IMR-90 (cell line): ENCODE measurements around the gene MCF2L2. TPM values are rescaled to one million over a fixed set of nuclear protein-coding genes. Genes with fewer than 3 reads are reported as not detected.

Experiments used
- ATAC-seq: fragments of 200-7000 bp; cut with Tn5 transposase; 2 replicates; pipeline ENCODE4 v1.9.1; 2020; ENCODE audit warnings: low read depth, mild to moderate bottlenecking, moderate library complexity
- BruUV-seq: library from RNA; stranded (reverse); fragments of 400-500 nt; replicated peaks from 2 replicates; lab custom pipeline; 2021; lab: Mats Ljungman, UMichigan
- CTCF ChIA-PET: fragments of 300-600 bp; formaldehyde crosslinking; extraction: SDS; loops from one replicate; lab custom pipeline; 2021; ENCODE audit warnings: antibody characterized with exemption; lab: Yijun Ruan, JAX
- POLR2A ChIA-PET: fragments of 300-600 bp; sonication (Branson Sonifier 250); formaldehyde crosslinking; loops from one replicate; lab custom pipeline; 2022; ENCODE audit warnings: antibody characterized with exemption; ENCODE audit not compliant: unreplicated experiment; lab: Charles Lee
- DNase-seq: peaks from one replicate; pipeline ENCODE4 v3.0.0; 2013
- H2AFZ ChIP-seq: replicated peaks from 2 replicates; pipeline ENCODE3; 2013; ENCODE audit warnings: low read length, mild to moderate bottlenecking; ENCODE audit not compliant: poor library complexity
- H2AK5ac ChIP-seq: 2 replicates; pipeline ENCODE4 v1.6.1; 2013; ENCODE audit warnings: low read depth, low read length, inconsistent platforms
- H2AK9ac ChIP-seq: replicated peaks from 2 replicates; pipeline ENCODE3; 2013; ENCODE audit warnings: mild to moderate bottlenecking, low read depth, low read length, moderate library complexity; ENCODE audit not compliant: poor library complexity
- H2BK120ac ChIP-seq: 2 replicates; pipeline ENCODE4 v1.6.1; 2013; ENCODE audit warnings: low read depth, low read length, inconsistent platforms
- H2BK15ac ChIP-seq: 3 replicates; pipeline ENCODE4 v1.6.1; 2013; ENCODE audit warnings: low read depth, low read length, inconsistent platforms
- H2BK20ac ChIP-seq: 2 replicates; pipeline ENCODE4 v1.6.1; 2013; ENCODE audit warnings: low read depth, mild to moderate bottlenecking, inconsistent platforms, low read length, moderate library complexity
- H2BK5ac ChIP-seq: 2 replicates; pipeline ENCODE4 v1.6.1; 2013; ENCODE audit warnings: mild to moderate bottlenecking, low read depth, low read length, inconsistent platforms; ENCODE audit not compliant: poor library complexity, severe bottlenecking
- H3K14ac ChIP-seq: replicated peaks from 2 replicates; pipeline ENCODE4 v1.6.1; 2013; ENCODE audit warnings: low read depth, low read length, inconsistent platforms
- H3K18ac ChIP-seq: 2 replicates; pipeline ENCODE4 v1.6.1; 2013; ENCODE audit warnings: low read depth, low read length, control low read depth
- H3K23ac ChIP-seq: 2 replicates; pipeline ENCODE4 v1.6.1; 2013; ENCODE audit warnings: low read depth, low read length, inconsistent platforms
- H3K27ac ChIP-seq: 2 replicates; pipeline ENCODE4 v1.5.1; 2013; ENCODE audit warnings: mild to moderate bottlenecking, control low read depth, low read length; ENCODE audit not compliant: insufficient read depth
- H3K27me3 ChIP-seq: 2 replicates; pipeline ENCODE4 v1.6.1; 2013; ENCODE audit warnings: low read length; ENCODE audit not compliant: control insufficient read depth, insufficient read depth
- H3K36me3 ChIP-seq: 2 replicates; pipeline ENCODE4 v1.6.1; 2013; ENCODE audit warnings: low read length, mixed read lengths; ENCODE audit not compliant: control insufficient read depth, insufficient read depth
- H3K4ac ChIP-seq: 2 replicates; pipeline ENCODE4 v1.6.1; 2013; ENCODE audit warnings: low read depth, low read length, inconsistent platforms
- H3K4me1 ChIP-seq: 2 replicates; pipeline ENCODE4 v1.6.1; 2013; ENCODE audit warnings: low read length, mixed read lengths; ENCODE audit not compliant: control insufficient read depth, insufficient read depth
- H3K4me2 ChIP-seq: 2 replicates; pipeline ENCODE4 v1.6.1; 2013; ENCODE audit warnings: low read depth, mild to moderate bottlenecking, control low read depth, low read length, moderate library complexity
- H3K4me3 ChIP-seq: 2 replicates; pipeline ENCODE4 v1.5.1; 2013; ENCODE audit warnings: low read depth, mild to moderate bottlenecking, control low read depth, low read length, moderate library complexity; ENCODE audit not compliant: insufficient read depth
- H3K56ac ChIP-seq: 2 replicates; pipeline ENCODE4 v1.6.1; 2013; ENCODE audit warnings: low read length, inconsistent platforms; ENCODE audit not compliant: insufficient read depth; ENCODE audit errors: extremely low read depth
- H3K79me1 ChIP-seq, 2 experiments: 2 replicates each; pipeline ENCODE4 v1.6.1; 2013; ENCODE audit warnings: low read length in 2 of 2, inconsistent platforms in 1 of 2, low read depth in 1 of 2
- H3K9ac ChIP-seq: 2 replicates; pipeline ENCODE4 v1.6.1; 2013; ENCODE audit warnings: low read depth, low read length, control low read depth
- H3K9me1 ChIP-seq: 2 replicates; pipeline ENCODE4 v1.6.1; 2013; ENCODE audit warnings: low read length, inconsistent platforms; ENCODE audit not compliant: insufficient read depth
- H3K9me3 ChIP-seq: 2 replicates; pipeline ENCODE4 v1.6.1; 2013; ENCODE audit warnings: low read length; ENCODE audit not compliant: control insufficient read depth, insufficient read depth
- H4K20me1 ChIP-seq: 2 replicates; pipeline ENCODE4 v1.6.1; 2013; ENCODE audit warnings: low read length, inconsistent platforms; ENCODE audit not compliant: insufficient read depth
- H4K5ac ChIP-seq: 2 replicates; pipeline ENCODE4 v1.6.1; 2013; ENCODE audit warnings: mild to moderate bottlenecking, low read depth, low read length, control low read depth
- H4K8ac ChIP-seq, 2 experiments: 2 replicates each; pipeline ENCODE4 v1.6.1; 2013; ENCODE audit warnings: low read depth in 2 of 2, low read length in 2 of 2, control low read depth in 1 of 2, inconsistent platforms in 1 of 2
- H4K91ac ChIP-seq: 2 replicates; pipeline ENCODE4 v1.6.1; 2013; ENCODE audit warnings: low read depth, low read length, inconsistent platforms; ENCODE audit not compliant: insufficient read depth
- BHLHE40 ChIP-seq: fragments of 150-350 bp; IDR thresholded peaks from 2 replicates; pipeline ENCODE4 v1.6.1; 2016; ENCODE audit warnings: mild to moderate bottlenecking, low read depth, low read length
- CEBPB ChIP-seq: IDR thresholded peaks from 2 replicates; pipeline ENCODE4 v1.6.1; 2012; ENCODE audit warnings: low read depth, low read length, improper control_type of control experiment
- CHD1 ChIP-seq: IDR thresholded peaks from 2 replicates; pipeline ENCODE4 v1.6.1; 2012; ENCODE audit warnings: low read depth, low read length, improper control_type of control experiment
- CTCF ChIP-seq: conservative IDR thresholded peaks from 2 replicates; pipeline ENCODE4 v1.5.1; 2012; ENCODE audit warnings: mild to moderate bottlenecking, low read depth, low read length, improper control_type of control experiment
- FOS ChIP-seq: fragments of 150-350 bp; IDR thresholded peaks from 2 replicates; pipeline ENCODE4 v1.6.1; 2016; ENCODE audit warnings: low read depth, low read length
- MAFK ChIP-seq: IDR thresholded peaks from 2 replicates; pipeline ENCODE4 v1.6.1; 2012; ENCODE audit warnings: low read depth, low read length, improper control_type of control experiment
- MAZ ChIP-seq: IDR thresholded peaks from 2 replicates; pipeline ENCODE4 v1.6.1; 2012; ENCODE audit warnings: low read depth, mild to moderate bottlenecking, low read length, improper control_type of control experiment, moderate library complexity, borderline replicate concordance
- MXI1 ChIP-seq: IDR thresholded peaks from 2 replicates; pipeline ENCODE4 v1.6.1; 2012; ENCODE audit warnings: low read depth, mild to moderate bottlenecking, low read length, moderate library complexity, borderline replicate concordance
- NFE2L2 ChIP-seq: fragments of 150-350 bp; IDR thresholded peaks from 2 replicates; pipeline ENCODE4 v1.6.1; 2016; ENCODE audit warnings: low read depth, mild to moderate bottlenecking, low read length
- POLR2A ChIP-seq: IDR thresholded peaks from 2 replicates; pipeline ENCODE4 v1.6.1; 2012; ENCODE audit warnings: mild to moderate bottlenecking, low read depth, low read length
- RAD21 ChIP-seq: IDR thresholded peaks from 2 replicates; pipeline ENCODE4 v1.6.1; 2012; ENCODE audit warnings: low read length, improper control_type of control experiment
- RCOR1 ChIP-seq: IDR thresholded peaks from 2 replicates; pipeline ENCODE4 v1.6.1; 2012; ENCODE audit warnings: mild to moderate bottlenecking, low read length, improper control_type of control experiment; ENCODE audit not compliant: insufficient replicate concordance
- RFX5 ChIP-seq: IDR thresholded peaks from 2 replicates; pipeline ENCODE4 v1.8.0; 2012; ENCODE audit warnings: low read depth, mild to moderate bottlenecking, low read length, moderate library complexity
- SMC3 ChIP-seq: fragments of 150-350 bp; IDR thresholded peaks from 2 replicates; pipeline ENCODE4 v1.6.1; 2016; ENCODE audit warnings: low read depth, mild to moderate bottlenecking, antibody characterized with exemption, low read length, moderate library complexity
- WGBS, 2 experiments: methylation state at CpG; one replicate each; pipeline versions ENCODE4 v1.1.5 to v1.1.7; 2013; ENCODE audit warnings: missing lambda C conversion rate in 2 of 2; ENCODE audit not compliant: insufficient read length in 1 of 2; ENCODE audit errors: extremely low coverage in 2 of 2; 5-methylcytosine and 5-hydroxymethylcytosine counted together
- dilution Hi-C: fragments of 300-500 bp; cut with HindIII; formaldehyde crosslinking; loops from one replicate; pipeline ENCODE4 v1.14.3; 2018; ENCODE audit warnings: low sequenced_read_pairs; ENCODE audit not compliant: unreplicated experiment
- in situ Hi-C: fragments of 300-500 bp; cut with MboI; formaldehyde crosslinking; loops from 3 replicates; pipeline ENCODE4 v1.14.3; 2019; ENCODE audit warnings: low sequenced_read_pairs, inconsistent platforms, mixed read lengths
- intact Hi-C: fragments of 100-400 bp; cut with micrococcal nuclease; formaldehyde crosslinking; loops from 2 replicates; pipeline ENCODE4 v1.10.0; 2022
- polyA plus RNA-seq, 3 experiments: library from polyadenylated mRNA; depleted of rRNA; stranded (reverse); fragments of >200 nt; gene quantifications; 2 replicates each; pipeline ENCODE4 v1.2.3, GENCODE V29; 2012; ENCODE audit warnings: low replicate concordance in 1 of 3
- total RNA-seq: library from RNA; depleted of rRNA; stranded (reverse); fragments of >200 nt; gene quantifications from 2 replicates; pipeline ENCODE4 v1.2.3, GENCODE V29; 2012
- TF ChIP-seq, protein P1 (sequence below): fragments of 150-350 bp; IDR thresholded peaks from 2 replicates; pipeline ENCODE4 v1.6.1; 2016; ENCODE audit warnings: low read depth, mild to moderate bottlenecking, low read length, moderate library complexity, borderline replicate concordance
- TF ChIP-seq, protein P2 (sequence below): fragments of 150-350 bp; IDR thresholded peaks from 2 replicates; pipeline ENCODE4 v1.6.1; 2017; ENCODE audit warnings: mild to moderate bottlenecking, antibody characterized with exemption, low read length, low read depth

The MCF2L2 gene
- total and polyA plus RNA-seq, 2 of the 4 experiments (the other 2 are of a cell fraction) = under 0.01 TPM; not detected in 1

- Histone ChIP-seq H4K8ac (no peak overlapping the region), H3K56ac (no peak overlapping the region), H2AK5ac (no peak overlapping the region), H2BK5ac (no peak overlapping the region), H2BK15ac (no peak overlapping the region), H3K79me1 (no peaks in the 10 kb centered on the region), H3K18ac (no peak overlapping the region), H4K5ac (no peak overlapping the region), H2AK9ac (no peak overlapping the region), H3K23ac (no peak overlapping the region), H3K9ac (no peak overlapping the region), H3K4me1 (no peaks in the 10 kb centered on the region), H4K91ac (no peak overlapping the region), H3K27me3 (peaks cover 17% of the 10 kb centered on the region), H2BK120ac (no peak overlapping the region), H3K4me2 (no peak overlapping the region), H3K27ac (no peak overlapping the region), H3K4me3 (no peak overlapping the region), H3K14ac (no peak overlapping the region), H3K4ac (no peak overlapping the region), H3K9me1 (no peaks in the 10 kb centered on the region), H4K20me1 (no peaks in the 10 kb centered on the region), H3K36me3 (no peaks in the 10 kb centered on the region), H3K9me3 (no peaks in the 10 kb centered on the region), H2AFZ (no peak overlapping the region), H2BK20ac (no peak overlapping the region)
- ATAC-seq = no peak
- CTCF ChIA-PET = no interaction called here
- in situ Hi-C loops (no loop called here), intact Hi-C loops (no loop called here), dilution Hi-C loops (no loop called here)
- POLR2A ChIA-PET = no interaction called here
- WGBS, 2 experiments = no CpG with 5 or more reads among the region's 8 CpGs
- TF ChIP-seq RAD21 = no peak
- no peak for TF ChIP-seq CTCF
- TF ChIP-seq RFX5 = no peak
- TF ChIP-seq, protein P1, sequence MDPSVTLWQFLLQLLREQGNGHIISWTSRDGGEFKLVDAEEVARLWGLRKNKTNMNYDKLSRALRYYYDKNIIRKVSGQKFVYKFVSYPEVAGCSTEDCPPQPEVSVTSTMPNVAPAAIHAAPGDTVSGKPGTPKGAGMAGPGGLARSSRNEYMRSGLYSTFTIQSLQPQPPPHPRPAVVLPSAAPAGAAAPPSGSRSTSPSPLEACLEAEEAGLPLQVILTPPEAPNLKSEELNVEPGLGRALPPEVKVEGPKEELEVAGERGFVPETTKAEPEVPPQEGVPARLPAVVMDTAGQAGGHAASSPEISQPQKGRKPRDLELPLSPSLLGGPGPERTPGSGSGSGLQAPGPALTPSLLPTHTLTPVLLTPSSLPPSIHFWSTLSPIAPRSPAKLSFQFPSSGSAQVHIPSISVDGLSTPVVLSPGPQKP = no peak
- TF ChIP-seq MAZ = no peak
- no peak for TF ChIP-seq RCOR1
- no peak for TF ChIP-seq MAFK
- TF ChIP-seq CEBPB = no peak
- TF ChIP-seq CHD1 = no peak
- TF ChIP-seq FOS = no peak
- TF ChIP-seq, protein P2, sequence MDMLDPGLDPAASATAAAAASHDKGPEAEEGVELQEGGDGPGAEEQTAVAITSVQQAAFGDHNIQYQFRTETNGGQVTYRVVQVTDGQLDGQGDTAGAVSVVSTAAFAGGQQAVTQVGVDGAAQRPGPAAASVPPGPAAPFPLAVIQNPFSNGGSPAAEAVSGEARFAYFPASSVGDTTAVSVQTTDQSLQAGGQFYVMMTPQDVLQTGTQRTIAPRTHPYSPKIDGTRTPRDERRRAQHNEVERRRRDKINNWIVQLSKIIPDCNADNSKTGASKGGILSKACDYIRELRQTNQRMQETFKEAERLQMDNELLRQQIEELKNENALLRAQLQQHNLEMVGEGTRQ = no peak
- no peak for TF ChIP-seq BHLHE40
- no peak for TF ChIP-seq POLR2A
- TF ChIP-seq MXI1 = no peak
- TF ChIP-seq NFE2L2 = no peak
- TF ChIP-seq SMC3 = no peak
- no TSS peak for BruUV-seq
- no peak for DNase-seq
These were observed 88.8 kb downstream of the MCF2L2 start for GRCh38 chr3:183339461-183340086.
